GM13977 (cell line): ENCODE results near the gene SMIM9.

ENCODE experiments used
- DNase-seq: peaks from one replicate; pipeline ENCODE4 v3.0.0; 2012; ENCODE audit warnings: low spot score
- CTCF ChIP-seq: IDR thresholded peaks from 2 replicates; pipeline ENCODE4 v1.5.1; 2012; ENCODE audit warnings: mild to moderate bottlenecking, control low read depth; ENCODE audit not compliant: insufficient read depth; ENCODE audit errors: extremely low read depth, missing control alignments
- in situ Hi-C: fragments of 300-500 bp; cut with MboI; formaldehyde crosslinking; loops from one replicate; pipeline ENCODE4 v1.12.0; 2022; ENCODE audit warnings: low sequenced_read_pairs, low pct_unique_long_range_greater_than_20kb, mixed read lengths, inconsistent platforms; ENCODE audit not compliant: unreplicated experiment

Gene SMIM9

GRCh38 chrX:154780968-154781367 is 53.5 kb downstream of the SMIM9 start:
- DNase-seq: no peak
- in situ Hi-C loops: no loop called here
- no peak for TF ChIP-seq CTCF

GRCh38 chrX:154779261-154779660 is 55.2 kb downstream of the SMIM9 start:
- in situ Hi-C loops: no loop called here
- TF ChIP-seq CTCF: no peak
- DNase-seq: no peak

- DNase-seq: no peak
- in situ Hi-C loops: no loop called here
- TF ChIP-seq CTCF: no peak
Observed at GRCh38 chrX:154776753-154777152, 57.7 kb downstream of the SMIM9 start.

- TF ChIP-seq CTCF: no peak
- DNase-seq: no peak
- in situ Hi-C loops: no loop called here
Observed at GRCh38 chrX:154775419-154776349, 58.8 kb downstream of the SMIM9 start.

- in situ Hi-C loops: no loop called here
- no peak for TF ChIP-seq CTCF
- DNase-seq: no peak
Observed at GRCh38 chrX:154774622-154775021, 59.8 kb downstream of the SMIM9 start.
